Fibroblast of villous mesenchyme (primary cell): ENCODE data around the gene ASPHD1. TPM values are rescaled to one million over a fixed set of nuclear protein-coding genes. Genes with fewer than 3 reads are reported as not detected.
A peak's percentile ranks its signal among the peaks of the same experiment; 100 is the strongest.

ENCODE experiments used
- DNase-seq: peaks from one replicate; pipeline ENCODE4 v3.0.0-alpha.2; 2010; ENCODE audit warnings: low read depth
- H3K4me3 ChIP-seq: 2 replicates; pipeline ENCODE4 v1.5.1; 2011; ENCODE audit warnings: low read depth, mild to moderate bottlenecking, low read length
- CTCF ChIP-seq: IDR thresholded peaks from 2 replicates; pipeline ENCODE4 v1.5.1; 2012; ENCODE audit warnings: low read depth, mild to moderate bottlenecking, low read length; ENCODE audit not compliant: insufficient read depth
- total RNA-seq: library from RNA; depleted of rRNA; stranded (reverse); fragments of >200 nt; gene quantifications from 2 replicates; pipeline ENCODE4 v1.2.3, GENCODE V29; 2012

ASPHD1 gene
- total RNA-seq, 1 donor, result 7.8 TPM

GRCh38 chr16:29915590-29916247, 15.4 kb downstream of the ASPHD1 start:
- DNase-seq, result peak; percentile 40
- no peak for TF ChIP-seq CTCF
- no peak overlapping the region for H3K4me3 ChIP-seq

- no peak for TF ChIP-seq CTCF
- DNase-seq, result no peak
- H3K4me3 ChIP-seq, result no peak overlapping the region
Measured at GRCh38 chr16:29916979-29917378, 16.7 kb downstream of the ASPHD1 start.

- DNase-seq, result no peak
- no peak for TF ChIP-seq CTCF
- H3K4me3 ChIP-seq, result no peak overlapping the region
Measured at GRCh38 chr16:29920288-29921033, 20.2 kb downstream of the ASPHD1 start.

GRCh38 chr16:29921034-29921385, 20.7 kb downstream of the ASPHD1 start:
- no peak for DNase-seq
- H3K4me3 ChIP-seq, result no peak overlapping the region
- TF ChIP-seq CTCF, result no peak

- H3K4me3 ChIP-seq, result no peak overlapping the region
- TF ChIP-seq CTCF, result no peak
- DNase-seq, result no peak
Measured at GRCh38 chr16:29922326-29922725, 22.0 kb downstream of the ASPHD1 start.

- DNase-seq, result no peak
- TF ChIP-seq CTCF, result no peak
- no peak overlapping the region for H3K4me3 ChIP-seq
Measured at GRCh38 chr16:29922986-29923501, 22.8 kb downstream of the ASPHD1 start.
